ENCODE data around the gene RTL1. TPM values are rescaled to one million over a fixed set of nuclear protein-coding genes. Genes with fewer than 3 reads are reported as not detected.

The RTL1 gene
- total RNA-seq, 2 experiments from 2014 or later, result not detected

- POLR2A ChIA-PET, result no interaction called here
- CTCF ChIA-PET, result no interaction called here
Measured at GRCh38 chr14:100898935-100899883, 4.3 kb downstream of the RTL1 start.

- POLR2A ChIA-PET, result no interaction called here
- CTCF ChIA-PET, result interaction anchor here (1.3 kb wide), 1 partner anchor 9 kb away, joined by 3 read pairs; no protein-coding TSS in a partner anchor
Measured at GRCh38 chr14:100898465-100898864, 5.1 kb downstream of the RTL1 start.

GRCh38 chr14:100896369-100897060, 7.0 kb downstream of the RTL1 start:
- POLR2A ChIA-PET, result no interaction called here
- CTCF ChIA-PET, result no interaction called here

- POLR2A ChIA-PET, result no interaction called here
- CTCF ChIA-PET, result no interaction called here
Measured at GRCh38 chr14:100895411-100895810, 8.1 kb downstream of the RTL1 start.

GRCh38 chr14:100894416-100894815, 9.1 kb downstream of the RTL1 start:
- ChIA-PET POLR2A (no interaction called here), CTCF (no interaction called here)

- ChIA-PET CTCF (no interaction called here), POLR2A (no interaction called here)
Measured at GRCh38 chr14:100893760-100894159, 9.8 kb downstream of the RTL1 start.

- ChIA-PET POLR2A (no interaction called here), CTCF (no interaction called here)
Measured at GRCh38 chr14:100893228-100893601, 10.3 kb downstream of the RTL1 start.

- POLR2A ChIA-PET, result no interaction called here
- CTCF ChIA-PET, result no interaction called here
Measured at GRCh38 chr14:100892496-100893227, 10.9 kb downstream of the RTL1 start.

- ChIA-PET CTCF (no interaction called here), POLR2A (no interaction called here)
Measured at GRCh38 chr14:100891501-100892445, 11.7 kb downstream of the RTL1 start.

GRCh38 chr14:100891051-100891450, 12.5 kb downstream of the RTL1 start:
- CTCF ChIA-PET, result no interaction called here

GRCh38 chr14:100890061-100890850, 13.3 kb downstream of the RTL1 start:
- POLR2A ChIA-PET, result no interaction called here
- CTCF ChIA-PET, result no interaction called here

More at GRCh38 chr14:100891051-100891450, 12.5 kb downstream of the RTL1 start:
- POLR2A ChIA-PET, result no interaction called here

GRCh38 chr14:100889641-100890040, 13.9 kb downstream of the RTL1 start:
- ChIA-PET POLR2A (no interaction called here), CTCF (no interaction called here)

- ChIA-PET CTCF (no interaction called here), POLR2A (no interaction called here)
Measured at GRCh38 chr14:100888789-100889315, 14.7 kb downstream of the RTL1 start.

- POLR2A ChIA-PET, result no interaction called here
- CTCF ChIA-PET, result no interaction called here
Measured at GRCh38 chr14:100887728-100888335, 15.7 kb downstream of the RTL1 start.

GRCh38 chr14:100885617-100886016, 17.9 kb downstream of the RTL1 start:
- ChIA-PET CTCF (no interaction called here), POLR2A (no interaction called here)

- ChIA-PET POLR2A (no interaction called here), CTCF (no interaction called here)
Measured at GRCh38 chr14:100885196-100885595, 18.3 kb downstream of the RTL1 start.

- ChIA-PET CTCF (no interaction called here), POLR2A (no interaction called here)
Measured at GRCh38 chr14:100884456-100884855, 19.1 kb downstream of the RTL1 start.

- POLR2A ChIA-PET, result no interaction called here
Measured at GRCh38 chr14:100883789-100884101, 19.8 kb downstream of the RTL1 start.

More at GRCh38 chr14:100883789-100884101, 19.8 kb downstream of the RTL1 start:
- CTCF ChIA-PET, result interaction anchor here (0.6 kb wide), 1 partner anchor 309 kb away, joined by 4 read pairs; no protein-coding TSS in a partner anchor

All from activated CD8-positive, alpha-beta memory T cell treated with anti-CD3 and anti-CD28 coated beads for 36 hours (primary cell).